ENCODE data around the gene ZNF784.

ZNF784 gene

GRCh38 chr19:55598719-55599467 lies 25.5 kb downstream of the ZNF784 start:
- peak; percentile 71; the same call in 1 of the 2 replicates for TF ChIP-seq TAF1 (IDR thresholded peaks at IDR 0.05; ENCODE audit: low read depth)
- TF ChIP-seq CEBPB (IDR thresholded peaks at IDR 0.05), result no peak

- TF ChIP-seq EP300 (IDR thresholded peaks at IDR 0.05; ENCODE audit: borderline replicate concordance) (no peak), USF1 (IDR thresholded peaks at IDR 0.05) (no peak), MAX (IDR thresholded peaks at IDR 0.05) (no peak)
Observed at GRCh38 chr19:55598034-55598433, 26.3 kb downstream of the ZNF784 start.

GRCh38 chr19:55597501-55597921 lies 26.9 kb downstream of the ZNF784 start:
- no peak for TF ChIP-seq TAF1 (IDR thresholded peaks at IDR 0.05; ENCODE audit: low read depth)
- TF ChIP-seq EP300 (IDR thresholded peaks at IDR 0.05; ENCODE audit: borderline replicate concordance), result no peak
- no peak for TF ChIP-seq TEAD4 (IDR thresholded peaks at IDR 0.05)
- no peak for TF ChIP-seq CREB1 (IDR thresholded peaks at IDR 0.05; ENCODE audit: low read depth)
- no peak for TF ChIP-seq TCF12 (IDR thresholded peaks at IDR 0.05; ENCODE audit: low read depth)
- TF ChIP-seq REST (IDR thresholded peaks at IDR 0.05; ENCODE audit: low read depth), result no peak
- no peak for TF ChIP-seq ZBTB7A (IDR thresholded peaks at IDR 0.05; ENCODE audit: low read depth)
- TF ChIP-seq CEBPB (IDR thresholded peaks at IDR 0.05), result no peak
- no peak for TF ChIP-seq MAX (IDR thresholded peaks at IDR 0.05)
- no peak for TF ChIP-seq NFIC (IDR thresholded peaks at IDR 0.05)
- TF ChIP-seq FOXM1 (IDR thresholded peaks at IDR 0.05; ENCODE audit: borderline replicate concordance, low read depth), result no peak
- no peak for TF ChIP-seq EGR1 (IDR thresholded peaks at IDR 0.05)
- TF ChIP-seq USF1 (IDR thresholded peaks at IDR 0.05), result no peak
- TF ChIP-seq RAD21 (IDR thresholded peaks at IDR 0.05; ENCODE audit: low read depth), result no peak
- no peak for TF ChIP-seq YY1 (IDR thresholded peaks at IDR 0.05; ENCODE audit: low read depth)

GRCh38 chr19:55596304-55596703 lies 28.1 kb downstream of the ZNF784 start:
- no peak for TF ChIP-seq CREB1 (IDR thresholded peaks at IDR 0.05; ENCODE audit: low read depth)
- no peak for TF ChIP-seq ZBTB7A (IDR thresholded peaks at IDR 0.05; ENCODE audit: low read depth)
- no peak for TF ChIP-seq RAD21 (IDR thresholded peaks at IDR 0.05; ENCODE audit: low read depth)
- no peak for TF ChIP-seq TEAD4 (IDR thresholded peaks at IDR 0.05)
- no peak for TF ChIP-seq TAF1 (IDR thresholded peaks at IDR 0.05; ENCODE audit: low read depth)
- TF ChIP-seq USF1 (IDR thresholded peaks at IDR 0.05), result no peak
- TF ChIP-seq EP300 (IDR thresholded peaks at IDR 0.05; ENCODE audit: borderline replicate concordance), result no peak
- TF ChIP-seq MAX (IDR thresholded peaks at IDR 0.05), result no peak
- no peak for TF ChIP-seq TCF12 (IDR thresholded peaks at IDR 0.05; ENCODE audit: low read depth)
- no peak for TF ChIP-seq CEBPB (IDR thresholded peaks at IDR 0.05)
- TF ChIP-seq NFIC (IDR thresholded peaks at IDR 0.05), result no peak
- TF ChIP-seq YY1 (IDR thresholded peaks at IDR 0.05; ENCODE audit: low read depth), result no peak
- no peak for TF ChIP-seq EGR1 (IDR thresholded peaks at IDR 0.05)
- TF ChIP-seq FOXM1 (IDR thresholded peaks at IDR 0.05; ENCODE audit: borderline replicate concordance, low read depth), result no peak
- no peak for TF ChIP-seq REST (IDR thresholded peaks at IDR 0.05; ENCODE audit: low read depth)

- TF ChIP-seq NFIC (IDR thresholded peaks at IDR 0.05), result no peak
- TF ChIP-seq CEBPB (IDR thresholded peaks at IDR 0.05), result no peak
- no peak for TF ChIP-seq EP300 (IDR thresholded peaks at IDR 0.05; ENCODE audit: borderline replicate concordance)
- no peak for TF ChIP-seq USF1 (IDR thresholded peaks at IDR 0.05)
- TF ChIP-seq YY1 (IDR thresholded peaks at IDR 0.05; ENCODE audit: low read depth), result no peak
- TF ChIP-seq FOXM1 (IDR thresholded peaks at IDR 0.05; ENCODE audit: borderline replicate concordance, low read depth), result no peak
- no peak for TF ChIP-seq TCF12 (IDR thresholded peaks at IDR 0.05; ENCODE audit: low read depth)
- no peak for TF ChIP-seq ZBTB7A (IDR thresholded peaks at IDR 0.05; ENCODE audit: low read depth)
- TF ChIP-seq MAX (IDR thresholded peaks at IDR 0.05), result no peak
- no peak for TF ChIP-seq TEAD4 (IDR thresholded peaks at IDR 0.05)
- no peak for TF ChIP-seq EGR1 (IDR thresholded peaks at IDR 0.05)
Observed at GRCh38 chr19:55594996-55595545, 29.3 kb downstream of the ZNF784 start.

Data from Ishikawa (cell line).